T-helper 9 cell (primary cell): ENCODE data around the gene MBNL2.

Experiments used
- DNase-seq: peaks from one replicate; pipeline ENCODE4 v3.0.0-alpha.2; 2020

MBNL2 gene

DNA sequence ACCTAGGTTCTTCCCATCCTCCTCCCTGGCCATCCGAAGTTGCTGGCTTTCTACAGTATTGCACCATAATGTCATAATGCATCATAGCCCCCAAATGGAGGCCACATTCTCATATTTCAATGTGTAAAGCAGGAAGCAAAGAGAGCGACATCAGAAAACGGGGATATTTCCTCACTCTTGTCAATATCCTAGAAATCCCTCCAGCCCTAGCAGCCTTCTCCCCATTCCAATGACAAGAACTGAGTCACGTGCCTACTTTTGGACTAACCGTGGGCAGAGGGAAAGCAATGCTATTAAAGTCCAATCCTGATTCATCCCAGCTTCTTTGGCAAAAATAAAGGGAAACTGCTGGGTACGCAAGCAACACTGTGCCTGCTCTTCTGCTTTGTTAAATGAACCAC, 207.5 kb downstream of the MBNL2 start:
- DNase-seq: no peak

DNA sequence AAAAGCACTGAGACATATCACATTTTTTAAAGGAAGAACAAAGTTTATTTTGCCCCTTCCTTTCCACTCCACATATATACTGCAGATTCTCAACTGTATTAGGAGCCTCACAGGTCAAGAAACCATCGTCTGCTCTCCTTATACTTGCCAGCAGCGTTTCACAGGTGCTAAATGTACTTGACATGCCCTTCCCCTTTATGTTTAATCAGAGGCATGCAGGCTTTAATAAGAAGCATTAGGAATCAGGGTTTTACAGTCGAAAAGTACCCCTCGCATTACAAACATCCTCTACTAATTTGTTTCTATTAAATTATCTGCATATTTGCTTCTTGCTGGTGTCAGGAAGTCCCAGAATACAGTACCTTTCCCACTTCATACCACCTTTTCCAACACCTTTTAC, 208.2 kb downstream of the MBNL2 start:
- no peak for DNase-seq

DNA sequence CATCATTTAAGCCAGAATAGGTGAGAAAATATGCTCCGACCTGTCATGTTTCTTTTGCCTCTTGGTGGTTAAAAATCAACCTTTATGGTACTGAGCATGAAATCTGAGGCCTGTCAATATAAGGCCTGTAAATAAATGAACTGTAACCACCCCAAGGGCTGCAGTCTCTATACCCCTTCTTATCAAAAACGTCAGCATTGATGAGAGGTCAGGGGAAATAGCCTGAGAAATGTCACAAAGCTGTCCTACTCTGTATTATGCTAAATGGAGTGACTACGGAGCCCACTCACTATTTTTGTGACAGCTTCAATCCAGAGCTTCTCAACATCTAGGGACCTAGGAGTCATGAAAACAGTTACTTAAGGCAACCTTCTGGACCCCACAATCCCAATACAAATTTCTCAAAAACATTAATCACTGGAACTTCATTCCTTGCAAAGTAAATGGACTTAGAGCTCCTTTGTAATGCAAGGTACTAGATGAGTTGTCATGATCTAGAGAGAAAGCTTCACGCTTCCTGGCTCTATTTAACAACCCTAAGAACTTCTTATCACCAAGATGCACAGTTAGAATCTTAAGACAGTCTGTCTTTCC, 209.1 kb downstream of the MBNL2 start:
- DNase-seq: no peak

DNA sequence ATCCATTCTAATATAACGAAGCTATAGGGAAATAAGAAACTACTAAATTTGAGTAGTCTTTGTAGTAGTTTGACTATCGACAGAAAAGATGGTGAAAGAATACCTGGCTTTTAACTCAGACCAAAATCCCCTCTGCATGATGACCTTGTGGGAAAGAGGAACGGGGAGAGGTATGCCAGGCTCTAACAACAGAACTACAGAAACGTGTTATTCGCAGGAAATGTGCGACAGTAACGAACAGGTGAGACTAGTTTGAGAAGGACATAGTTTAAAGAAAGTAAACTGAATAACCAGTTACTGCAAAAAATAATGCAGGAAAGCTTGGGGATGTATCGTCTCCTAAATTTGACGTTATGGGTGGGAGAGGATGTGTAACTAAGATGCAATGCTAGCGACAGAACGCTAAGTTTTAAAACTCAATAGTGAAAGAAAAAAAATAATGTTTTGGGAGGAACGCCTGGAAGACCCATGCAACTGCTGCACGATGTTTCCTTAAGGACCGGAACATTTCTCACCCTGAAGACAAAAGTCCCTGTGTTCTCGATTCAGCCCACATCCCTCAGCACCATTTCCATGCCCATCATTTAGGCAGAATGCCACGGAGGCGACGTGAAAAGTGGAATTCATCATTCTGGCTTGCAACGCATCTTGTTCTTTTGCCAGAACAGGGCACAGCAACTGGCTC, 210.2 kb downstream of the MBNL2 start:
- no peak for DNase-seq

DNA sequence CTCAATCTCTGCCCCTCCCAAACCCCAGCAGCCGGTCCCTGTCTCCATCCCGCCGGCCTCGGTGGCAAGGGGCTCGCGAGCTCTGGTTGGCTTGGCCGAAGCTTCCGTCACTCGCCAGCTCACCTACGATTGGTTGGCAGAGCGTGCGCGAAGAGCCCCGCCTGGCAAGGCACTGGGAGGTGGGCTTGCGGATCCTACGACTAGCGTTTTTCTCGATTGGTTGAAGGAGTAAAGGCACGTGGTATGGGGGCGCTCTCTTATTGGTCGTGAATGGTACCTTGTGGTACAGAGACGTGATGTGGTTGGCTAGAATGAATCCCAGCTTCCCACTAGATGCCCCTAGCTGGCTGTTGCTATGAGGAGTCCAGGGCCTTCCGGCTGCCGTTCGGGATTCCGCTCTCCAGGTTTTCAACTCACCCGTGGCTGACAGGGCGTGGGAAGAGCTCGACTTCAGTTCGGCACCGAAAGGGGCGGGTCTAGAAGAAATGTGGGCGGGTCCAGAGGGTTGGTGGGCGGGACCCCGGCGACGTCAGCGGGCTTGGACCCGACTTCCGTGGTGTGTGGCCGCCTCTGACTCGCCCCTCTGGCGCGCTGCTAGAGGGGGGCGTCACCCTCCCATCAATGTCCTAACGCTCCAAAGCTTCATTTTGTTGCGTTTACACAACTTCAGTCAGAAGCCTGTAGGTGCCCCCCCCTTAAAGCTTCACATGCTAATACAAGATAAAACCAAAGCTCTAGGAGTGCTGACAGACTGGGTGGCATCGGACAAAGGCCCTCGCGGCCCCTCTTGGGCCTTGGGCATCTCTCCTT, 211.0 kb downstream of the MBNL2 start:
- DNase-seq: peak; percentile 96

DNA sequence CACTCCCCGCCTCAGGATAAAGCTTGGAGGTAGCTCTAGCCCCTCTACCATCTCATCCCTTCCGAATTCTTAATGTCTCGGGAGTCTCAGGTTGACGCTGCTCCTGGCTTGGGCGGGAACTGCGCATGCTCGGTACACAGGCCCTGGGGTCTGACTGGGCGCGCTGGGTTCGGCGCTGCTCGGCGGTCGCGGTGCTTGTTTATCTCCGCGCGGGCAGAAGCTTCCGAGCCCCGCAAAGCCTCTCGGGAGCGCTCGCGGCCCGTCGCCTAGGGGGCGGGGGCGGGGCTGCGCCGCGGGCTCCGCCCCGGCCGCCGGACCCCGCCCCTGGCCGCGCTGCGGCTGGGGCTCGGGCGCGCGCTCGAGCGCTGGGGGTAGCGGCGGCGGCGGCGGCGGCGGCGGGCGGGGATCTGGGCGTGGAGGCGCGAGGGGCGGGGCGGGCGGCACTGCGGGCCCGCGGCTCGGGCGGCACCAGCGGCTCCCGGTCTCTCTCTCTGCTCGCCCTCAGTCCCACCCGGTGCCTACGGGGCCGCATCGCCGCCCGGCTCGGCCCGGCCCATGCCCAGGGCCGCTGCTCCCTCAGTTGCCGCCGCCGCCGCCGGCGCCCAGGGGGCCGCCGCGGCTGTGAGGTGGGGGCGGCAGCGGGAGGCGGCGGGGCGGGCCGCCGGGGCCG, 211.7 kb downstream of the MBNL2 start, which contains the start of gene RAP2A:
Gene RAP2A (plus strand): TSS at position 443 of the 670 bp plus-strand sequence. CDS start 302 bp downstream, outside the sequence.
- peak; percentile 81 for DNase-seq

DNA sequence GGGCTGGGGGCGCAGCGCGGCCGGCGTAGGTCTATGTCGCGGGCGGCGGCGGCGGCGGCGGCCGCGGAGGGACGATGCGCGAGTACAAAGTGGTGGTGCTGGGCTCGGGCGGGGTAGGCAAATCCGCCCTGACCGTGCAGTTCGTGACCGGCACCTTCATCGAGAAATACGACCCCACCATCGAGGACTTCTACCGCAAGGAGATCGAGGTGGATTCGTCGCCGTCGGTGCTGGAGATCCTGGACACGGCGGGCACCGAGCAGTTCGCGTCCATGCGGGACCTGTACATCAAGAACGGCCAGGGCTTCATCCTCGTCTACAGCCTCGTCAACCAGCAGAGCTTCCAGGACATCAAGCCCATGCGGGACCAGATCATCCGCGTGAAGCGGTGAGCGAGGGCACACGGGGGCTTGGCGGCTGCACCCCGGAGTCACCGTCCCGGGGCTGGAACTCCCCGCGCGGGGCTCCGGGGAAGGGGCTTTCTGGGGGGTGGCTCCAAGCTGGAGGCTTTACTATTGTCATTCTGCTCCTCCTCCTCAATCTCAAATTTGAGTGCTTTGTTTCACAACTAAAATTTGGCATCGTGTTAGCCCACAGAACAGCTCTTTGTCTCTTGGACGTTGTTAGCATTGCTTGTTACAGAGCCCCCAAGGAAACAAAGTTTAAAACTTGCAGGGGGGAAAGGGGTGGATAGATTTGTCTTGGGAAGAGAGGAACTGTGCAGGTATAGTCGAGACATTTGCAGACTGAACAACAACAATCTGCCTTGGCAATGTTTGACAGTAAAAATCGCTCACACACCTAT, 212.5 kb downstream of the MBNL2 start:
- peak; percentile 37 for DNase-seq

DNA sequence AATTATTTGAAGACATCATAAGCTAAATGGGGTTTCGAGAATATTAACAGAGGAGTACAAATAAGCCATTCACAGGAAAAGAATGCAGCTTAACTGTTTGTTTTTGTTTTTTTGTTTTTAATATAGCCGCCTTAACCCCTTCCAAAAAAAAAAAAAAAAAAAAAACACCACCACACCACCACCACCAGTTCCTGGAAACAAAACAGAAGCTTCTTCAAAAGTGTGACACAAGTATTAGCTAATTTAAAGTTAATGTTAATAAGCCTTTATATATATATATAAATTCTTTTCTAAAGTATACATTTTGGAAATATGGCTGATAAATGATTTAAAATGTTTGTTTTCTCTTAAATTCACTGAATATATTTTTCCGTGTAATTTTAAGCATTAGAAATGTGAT, 213.2 kb downstream of the MBNL2 start:
- DNase-seq: no peak

DNA sequence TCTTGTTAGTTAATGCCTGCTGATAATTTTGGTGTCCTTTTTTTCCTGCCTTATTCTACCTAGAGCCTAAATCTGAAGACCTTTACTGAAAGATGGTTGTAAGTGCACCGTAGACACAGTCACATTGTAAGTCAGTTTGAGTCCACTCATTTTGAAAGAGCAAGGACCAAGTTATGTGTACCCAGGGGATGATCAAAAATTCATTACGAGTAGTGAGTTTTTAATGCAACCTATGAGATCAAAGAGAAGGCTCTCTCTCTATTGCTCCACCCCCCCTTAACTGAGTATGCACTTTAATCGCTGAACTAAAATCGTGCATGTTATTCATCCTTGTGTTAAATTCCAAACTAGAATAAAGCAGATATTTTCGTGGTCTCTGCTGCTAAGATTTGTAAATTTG, 213.7 kb downstream of the MBNL2 start:
- DNase-seq: no peak

DNA sequence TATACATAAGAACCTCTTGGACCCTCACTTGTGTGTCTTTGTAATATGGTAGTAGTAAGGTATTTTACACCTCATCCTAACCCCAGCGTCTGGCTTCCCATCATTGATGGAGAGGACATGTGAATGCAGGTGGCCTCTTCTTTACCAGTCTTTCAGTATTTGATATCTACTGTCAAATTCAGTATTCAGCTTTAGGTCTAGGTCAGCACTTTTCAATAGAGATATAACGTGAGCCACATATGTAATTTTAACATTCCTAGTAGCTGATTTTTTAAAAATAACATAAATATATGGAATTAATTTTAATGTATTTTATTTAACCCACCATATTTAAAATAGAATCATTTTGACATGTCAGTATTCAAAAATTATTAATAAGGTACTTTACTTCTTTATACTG, 214.7 kb downstream of the MBNL2 start:
- DNase-seq: no peak

DNA sequence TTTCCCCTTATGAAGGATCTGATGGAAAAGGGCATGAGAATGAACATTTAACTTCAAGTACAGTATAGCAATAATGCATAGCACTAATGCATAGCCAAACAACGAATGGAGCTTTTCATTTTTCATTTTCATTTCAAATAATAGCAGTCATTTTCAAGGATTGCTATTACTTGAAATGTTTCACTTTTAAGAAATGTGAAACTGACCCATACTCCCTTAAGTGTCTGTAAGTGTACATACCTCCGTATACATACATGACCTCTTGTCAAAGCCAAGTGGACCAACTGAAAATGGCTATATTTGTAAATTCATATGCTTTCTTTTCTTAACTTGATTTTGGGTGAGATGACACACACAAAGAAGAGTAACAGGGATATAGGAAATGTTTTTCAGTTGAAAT, 215.6 kb downstream of the MBNL2 start:
- no peak for DNase-seq

DNA sequence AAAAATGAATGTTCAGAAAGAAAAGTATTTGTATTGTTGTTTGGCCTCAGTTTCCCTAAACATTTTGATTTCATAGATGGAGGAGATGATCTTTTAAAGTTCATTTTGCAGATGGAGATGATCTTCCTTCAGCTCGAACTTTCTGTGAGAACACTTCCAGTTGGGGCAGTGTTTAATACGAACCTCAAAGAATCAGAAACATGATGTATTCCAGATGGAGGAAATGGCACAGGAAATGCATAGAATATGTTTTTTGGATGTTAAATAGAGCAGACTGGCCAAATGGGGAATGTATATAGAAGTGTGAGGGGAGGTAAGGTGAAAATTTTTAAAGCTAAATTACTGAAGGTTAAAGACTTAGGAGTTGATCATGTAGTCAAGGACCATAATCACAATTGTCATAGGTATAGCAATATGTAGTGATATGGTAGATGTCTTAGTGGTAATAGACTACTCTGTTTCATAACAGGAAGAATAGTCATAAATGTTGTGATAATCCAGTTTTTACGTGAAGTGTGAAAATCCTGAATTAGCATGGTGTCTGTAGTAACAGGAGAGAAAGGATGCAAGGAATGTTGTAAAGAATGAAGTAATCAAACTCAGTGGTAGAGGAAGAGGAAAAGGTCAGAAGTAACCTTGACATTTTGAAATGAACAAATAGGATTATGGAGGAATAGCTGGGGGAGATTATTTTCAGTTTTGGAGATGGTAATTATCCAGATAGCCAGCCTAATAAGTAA, 216.9 kb downstream of the MBNL2 start:
- no peak for DNase-seq

DNA sequence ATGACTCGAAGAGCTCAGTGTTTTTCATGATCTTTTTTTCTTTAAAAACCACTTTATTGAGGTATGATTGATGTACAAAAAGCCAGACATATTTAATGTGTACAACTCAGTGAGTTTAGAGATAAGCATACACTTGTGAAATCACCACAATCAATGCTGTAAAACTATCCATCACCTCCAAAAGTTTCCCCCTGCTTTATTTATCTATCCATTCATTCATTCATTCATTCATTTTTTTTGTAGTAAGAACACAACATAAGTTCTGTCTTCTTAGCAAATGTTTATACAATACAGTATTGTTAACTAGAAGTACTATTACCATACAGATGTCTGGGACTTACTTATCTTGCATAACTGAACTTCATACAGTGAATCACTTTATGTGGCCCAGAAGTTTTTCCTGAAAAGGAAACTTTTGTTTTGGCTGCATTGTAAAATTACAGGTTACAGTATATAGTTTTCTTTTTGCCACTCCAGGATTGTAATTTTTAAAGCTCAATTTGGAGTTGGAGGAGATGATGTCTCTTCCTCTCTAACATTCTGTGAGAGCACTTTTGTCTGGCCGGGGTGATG, 218.6 kb downstream of the MBNL2 start:
- no peak for DNase-seq

DNA sequence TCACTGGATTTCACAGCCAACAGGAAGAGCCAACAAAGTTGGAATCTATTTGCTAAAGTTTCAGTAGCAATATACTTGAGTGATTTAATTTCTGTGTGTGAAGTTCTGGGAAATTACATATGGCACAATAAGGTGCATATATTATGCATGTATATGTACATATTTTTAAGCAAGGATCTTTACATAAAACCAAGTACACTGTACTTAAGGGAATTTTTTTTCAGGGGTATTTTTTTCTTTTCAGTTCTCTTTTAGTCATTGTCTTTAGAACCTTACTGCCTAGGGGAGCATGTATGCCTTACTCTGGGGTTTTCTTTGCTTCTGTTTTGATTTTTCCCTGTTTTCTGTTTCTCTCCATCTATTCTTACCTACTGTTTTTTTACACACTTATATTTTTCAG, 219.2 kb downstream of the MBNL2 start:
- DNase-seq: no peak
